ENCODE results near the gene ITCH.

DNA sequence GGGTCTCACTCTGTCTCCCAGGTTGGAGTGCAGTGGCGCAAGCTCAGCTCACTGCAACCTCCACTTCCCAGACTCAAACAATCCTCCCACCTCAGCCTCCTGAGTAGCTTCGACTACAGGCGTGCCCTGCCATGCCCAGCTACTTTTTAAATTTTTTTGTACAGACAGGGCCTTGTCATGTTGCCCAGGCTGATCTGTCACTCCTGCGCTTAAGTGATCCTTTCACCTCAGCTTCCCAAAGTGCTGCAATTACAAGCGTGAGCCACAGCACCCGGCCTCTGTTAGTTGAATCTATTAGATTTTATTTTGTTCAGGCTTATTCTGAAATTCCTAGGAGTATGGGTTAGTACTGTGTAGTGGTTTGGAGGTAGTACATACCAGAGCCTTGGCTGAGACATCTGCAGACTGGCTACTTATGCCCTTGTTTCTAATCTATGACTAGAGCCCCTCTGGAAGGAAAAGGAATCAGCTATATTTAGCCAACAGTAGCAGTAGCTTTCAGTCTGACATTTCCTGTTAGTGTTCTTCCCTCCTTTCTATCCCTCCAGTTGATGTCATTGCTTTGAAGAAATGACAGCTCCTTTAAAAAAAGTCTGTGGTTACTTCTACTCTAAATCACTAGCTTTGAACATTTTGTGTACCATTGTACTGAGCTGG lies 74.4 kb downstream of the ITCH start:
- TF ChIP-seq, protein P1, sequence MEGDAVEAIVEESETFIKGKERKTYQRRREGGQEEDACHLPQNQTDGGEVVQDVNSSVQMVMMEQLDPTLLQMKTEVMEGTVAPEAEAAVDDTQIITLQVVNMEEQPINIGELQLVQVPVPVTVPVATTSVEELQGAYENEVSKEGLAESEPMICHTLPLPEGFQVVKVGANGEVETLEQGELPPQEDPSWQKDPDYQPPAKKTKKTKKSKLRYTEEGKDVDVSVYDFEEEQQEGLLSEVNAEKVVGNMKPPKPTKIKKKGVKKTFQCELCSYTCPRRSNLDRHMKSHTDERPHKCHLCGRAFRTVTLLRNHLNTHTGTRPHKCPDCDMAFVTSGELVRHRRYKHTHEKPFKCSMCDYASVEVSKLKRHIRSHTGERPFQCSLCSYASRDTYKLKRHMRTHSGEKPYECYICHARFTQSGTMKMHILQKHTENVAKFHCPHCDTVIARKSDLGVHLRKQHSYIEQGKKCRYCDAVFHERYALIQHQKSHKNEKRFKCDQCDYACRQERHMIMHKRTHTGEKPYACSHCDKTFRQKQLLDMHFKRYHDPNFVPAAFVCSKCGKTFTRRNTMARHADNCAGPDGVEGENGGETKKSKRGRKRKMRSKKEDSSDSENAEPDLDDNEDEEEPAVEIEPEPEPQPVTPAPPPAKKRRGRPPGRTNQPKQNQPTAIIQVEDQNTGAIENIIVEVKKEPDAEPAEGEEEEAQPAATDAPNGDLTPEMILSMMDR (IDR thresholded peaks at IDR 0.05), result no peak
- TF ChIP-seq EP300 (IDR thresholded peaks at IDR 0.05), result no peak
